GM12872 (cell line): ENCODE measurements around the gene ZDHHC19.

ENCODE experiments used
- CTCF ChIP-seq: IDR thresholded peaks from 3 replicates; pipeline ENCODE4 v1.5.1; 2011; ENCODE audit warnings: low read depth, mild to moderate bottlenecking, low read length, moderate library complexity; ENCODE audit not compliant: insufficient read depth

ZDHHC19 gene

GRCh38 chr3:196227629-196228493 is 16.7 kb upstream of the ZDHHC19 start:
- TF ChIP-seq CTCF, result no peak

GRCh38 chr3:196227121-196227561 is 15.9 kb upstream of the ZDHHC19 start:
- TF ChIP-seq CTCF, result no peak

GRCh38 chr3:196225763-196226364 is 14.7 kb upstream of the ZDHHC19 start:
- TF ChIP-seq CTCF, result no peak

GRCh38 chr3:196225086-196225485 is 13.9 kb upstream of the ZDHHC19 start:
- TF ChIP-seq CTCF, result no peak

GRCh38 chr3:196222876-196223595 is 11.8 kb upstream of the ZDHHC19 start:
- no peak for TF ChIP-seq CTCF

- TF ChIP-seq CTCF, result no peak
Measured at GRCh38 chr3:196220991-196221390, 9.8 kb upstream of the ZDHHC19 start.

GRCh38 chr3:196220587-196220986 is 9.4 kb upstream of the ZDHHC19 start:
- TF ChIP-seq CTCF, result no peak
